ENCODE results near the gene KRT85.

KRT85 gene

DNA sequence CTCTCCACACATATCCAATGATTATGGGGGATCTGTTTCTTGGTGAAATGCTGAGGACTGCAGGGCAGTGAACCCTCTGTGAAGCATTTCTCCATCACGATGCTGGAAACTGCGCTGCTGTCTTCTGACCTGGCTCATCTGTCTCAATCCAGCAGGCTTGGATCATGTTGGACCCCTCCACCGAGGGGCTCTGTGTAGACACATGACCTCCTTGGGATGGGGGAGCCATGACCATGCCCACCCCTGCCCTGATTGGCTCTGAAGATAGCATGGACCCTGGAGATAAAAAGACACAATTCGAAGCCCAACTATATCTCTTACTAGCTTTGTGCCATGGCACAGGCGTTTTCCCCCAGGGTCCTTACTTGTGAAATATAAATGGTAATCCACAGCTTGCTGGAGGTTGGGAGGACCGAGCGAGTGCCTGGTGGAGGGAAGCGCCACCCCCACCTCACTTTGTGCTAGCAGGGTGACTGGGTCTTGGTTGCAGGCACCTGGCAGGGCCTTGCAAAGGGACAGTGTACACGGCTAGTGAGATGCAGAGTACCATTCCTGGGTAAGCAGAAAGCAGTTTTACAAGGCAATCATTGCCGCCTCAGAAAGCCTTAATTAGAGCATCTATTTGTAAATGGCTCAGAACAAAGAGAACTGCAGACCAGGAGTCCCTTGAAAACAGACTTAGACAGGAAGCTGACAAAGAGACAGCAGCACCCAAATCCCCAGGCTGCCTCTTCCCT, 43.7 kb downstream of the KRT85 start:
- no peak for DNase-seq (ENCODE audit: low spot score)

- no peak for DNase-seq (ENCODE audit: low spot score)
Measured at GRCh38 chr12:52323001-52323400, 44.3 kb downstream of the KRT85 start.

DNA sequence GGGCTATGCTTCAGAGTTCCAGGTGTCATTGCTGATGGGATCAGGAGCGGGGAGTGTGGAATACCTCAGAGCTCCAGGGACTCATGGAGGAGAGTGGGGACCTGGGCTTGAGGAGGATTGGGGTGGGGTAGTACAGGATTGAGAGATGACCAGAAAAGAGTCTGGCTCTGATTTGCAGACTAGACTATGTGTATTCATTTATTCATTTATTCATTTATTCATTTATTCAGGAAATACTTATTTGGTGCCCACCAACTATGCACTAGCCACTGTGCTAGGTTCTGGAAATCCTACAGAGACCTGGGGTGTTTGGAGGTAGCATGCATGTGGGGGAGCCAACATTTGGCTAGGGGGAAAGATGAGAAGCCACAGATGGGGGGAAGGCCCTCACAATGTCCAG, 45.2 kb downstream of the KRT85 start:
- DNase-seq (ENCODE audit: low spot score) = no peak

- DNase-seq (ENCODE audit: low spot score) = no peak
Measured at GRCh38 chr12:52321418-52321817, 45.9 kb downstream of the KRT85 start.

GRCh38 chr12:52320784-52321400, 46.4 kb downstream of the KRT85 start, which contains the start of gene KRT83:
KRT83 (minus strand) TSS chr12:52321398; CDS start chr12:52321335, 63 bp downstream.
- DNase-seq (ENCODE audit: low spot score) = no peak

- peak; percentile 55 for DNase-seq (ENCODE audit: low spot score)
Measured at GRCh38 chr12:52319097-52319496, 48.2 kb downstream of the KRT85 start.

- DNase-seq (ENCODE audit: low spot score) = no peak
Measured at GRCh38 chr12:52318241-52318990, 48.9 kb downstream of the KRT85 start.

DNA sequence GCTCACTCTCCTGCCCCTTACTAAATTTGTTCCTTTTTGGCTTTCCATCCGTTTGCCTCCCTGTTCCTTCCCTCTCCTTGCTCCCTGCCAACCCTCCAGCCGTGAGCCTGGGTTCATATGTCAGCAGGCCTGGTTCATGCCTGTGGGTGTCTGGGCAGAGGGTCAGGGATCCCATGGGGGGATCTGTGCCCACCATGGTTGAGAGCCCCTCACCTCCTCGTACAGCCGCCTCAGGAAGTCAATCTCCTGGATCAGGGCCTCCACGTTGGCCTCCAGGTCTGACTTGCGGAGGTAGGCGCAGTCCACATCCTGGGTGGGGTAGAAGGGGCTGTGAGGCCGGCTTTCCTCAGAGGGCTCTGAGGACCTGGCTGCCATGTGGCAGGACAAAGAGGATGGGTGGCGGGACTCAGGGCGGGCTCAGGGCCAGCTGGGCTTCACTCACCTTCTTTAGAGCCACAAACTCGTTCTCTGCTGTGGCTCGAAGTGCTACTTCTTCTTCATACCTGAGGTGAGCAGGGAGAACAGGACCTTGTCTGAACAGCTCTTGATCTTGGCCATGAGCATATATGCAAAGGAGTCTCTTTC, 49.7 kb downstream of the KRT85 start:
- DNase-seq (ENCODE audit: low spot score) = no peak

GRCh38 chr12:52316701-52317100, 50.6 kb downstream of the KRT85 start:
- DNase-seq (ENCODE audit: low spot score) = no peak

GRCh38 chr12:52316290-52316689, 51.0 kb downstream of the KRT85 start:
- no peak for DNase-seq (ENCODE audit: low spot score)

GRCh38 chr12:52315721-52316120, 51.6 kb downstream of the KRT85 start:
- DNase-seq (ENCODE audit: low spot score) = peak; percentile 73

DNA sequence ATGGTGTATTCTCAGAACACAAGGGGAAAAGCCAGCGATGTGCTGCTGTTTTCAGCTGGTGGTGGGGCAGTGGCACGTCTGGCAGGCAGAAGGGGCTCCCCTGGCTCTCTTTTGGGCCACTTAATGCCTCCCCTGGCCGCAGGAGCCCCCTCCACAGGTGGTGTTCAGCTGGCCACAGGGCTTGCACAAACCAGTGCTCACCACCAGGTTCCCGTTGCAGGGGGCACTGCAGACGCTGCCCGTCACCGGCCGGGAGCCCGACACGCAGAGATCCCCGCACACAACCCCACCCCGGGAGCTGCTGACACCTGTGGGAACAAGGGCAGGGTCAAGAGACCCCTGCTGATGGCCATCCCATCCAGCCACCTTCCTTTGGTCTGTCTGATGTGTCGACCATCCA, 52.8 kb downstream of the KRT85 start:
- no peak for DNase-seq (ENCODE audit: low spot score)

- no peak for DNase-seq (ENCODE audit: low spot score)
Measured at GRCh38 chr12:52313926-52314325, 53.4 kb downstream of the KRT85 start.

GRCh38 chr12:52313461-52313860, 53.8 kb downstream of the KRT85 start:
- no peak for DNase-seq (ENCODE audit: low spot score)

DNA sequence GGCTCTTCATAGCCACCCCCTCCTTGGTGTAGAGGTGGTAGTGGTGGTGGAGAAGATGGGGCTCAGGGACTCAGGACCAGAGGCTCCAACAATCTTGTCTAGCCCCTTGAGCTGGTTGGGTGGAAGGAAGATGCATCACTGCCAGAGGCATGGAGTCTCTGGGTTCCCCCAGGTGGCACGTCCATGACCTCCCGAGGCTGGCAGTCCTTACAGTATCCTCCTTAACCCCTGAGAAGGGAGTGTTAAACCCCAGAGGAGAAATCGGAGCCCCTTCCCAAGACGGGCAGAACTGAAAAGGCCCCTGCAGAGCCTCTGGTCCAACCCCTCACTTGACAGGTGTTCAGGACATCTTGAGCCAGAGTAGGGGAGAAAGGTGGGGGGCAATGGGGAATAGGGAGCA, 55.2 kb downstream of the KRT85 start:
- DNase-seq (ENCODE audit: low spot score) = no peak

- DNase-seq (ENCODE audit: low spot score) = no peak
Measured at GRCh38 chr12:52311285-52311648, 56.0 kb downstream of the KRT85 start.

DNA sequence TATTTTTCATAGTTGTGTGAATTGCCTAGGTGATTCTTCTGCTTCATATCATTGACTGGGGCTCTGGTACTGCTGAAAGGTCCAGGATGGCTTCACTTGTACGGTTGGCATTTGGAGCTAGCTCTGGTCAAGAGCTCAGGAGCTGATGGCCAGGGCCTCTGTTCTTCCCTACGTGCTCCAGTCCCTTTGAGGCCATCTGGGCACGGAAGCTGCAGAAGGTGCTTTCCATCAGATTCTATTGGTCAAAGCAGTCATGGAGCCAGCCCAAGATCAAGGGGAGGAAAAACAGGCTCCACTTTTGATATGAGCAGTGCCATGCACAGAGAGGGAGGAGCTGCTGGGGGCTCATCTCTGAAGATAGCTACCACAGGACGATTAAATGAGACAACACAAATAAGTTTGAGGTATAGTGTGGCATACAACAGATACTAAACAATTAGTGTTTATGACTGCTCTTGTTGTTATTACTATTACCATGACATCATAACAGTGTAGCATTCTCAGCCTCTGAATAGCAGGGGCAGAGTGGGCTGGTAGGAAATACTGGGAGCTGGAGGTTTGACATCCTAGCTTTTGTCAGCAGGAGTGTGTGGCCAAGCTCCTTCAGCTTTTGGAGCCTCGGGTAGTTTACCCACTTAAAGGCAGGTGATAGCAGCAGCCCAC, 56.5 kb downstream of the KRT85 start:
- no peak for DNase-seq (ENCODE audit: low spot score)

Data from iPS-NIHi11 (cell line).